ENCODE results near the gene CAMK1D. TPM values are rescaled to one million over a fixed set of nuclear protein-coding genes. Genes with fewer than 3 reads are reported as not detected.

Gene CAMK1D
- total RNA-seq, 6 experiments from 2014 or later: 5.3 to 10.8 (median 9.5) TPM

DNA sequence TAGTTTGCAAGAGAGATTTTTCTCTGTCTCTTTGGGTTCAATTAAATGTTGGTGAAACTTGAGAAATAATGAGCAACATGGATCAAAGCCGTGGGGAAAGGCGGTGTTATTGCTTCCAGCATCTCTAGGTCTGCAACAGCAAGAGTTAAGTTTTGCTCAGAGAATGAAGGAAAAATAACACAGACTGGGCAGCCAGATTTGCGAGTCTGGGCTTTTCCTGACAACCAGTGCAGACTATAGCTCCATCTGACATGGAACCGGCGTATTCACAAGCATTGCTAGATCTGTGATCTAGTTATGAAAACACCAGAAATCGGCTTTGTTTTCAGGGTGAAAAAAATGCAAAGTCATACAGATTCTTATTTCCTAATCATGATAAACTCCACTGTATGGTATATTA lies 110.4 kb downstream of the CAMK1D start:
- no peak for ATAC-seq
- Histone ChIP-seq H3K4me3 (no peak overlapping the region), H3K4me1 (peaks cover 0 to 35% (median 12%) of the 10 kb centered on the region in 4 donors), H3K36me3 (no peaks in the 10 kb centered on the region), H3K9me3 (no peaks in the 10 kb centered on the region), H3K27ac (no peak overlapping the region), H3K27me3 (no peaks in the 10 kb centered on the region)
- intact Hi-C loops (cut with DNase I): loop anchor here in 1 of 2 donors (10.0 kb wide), 1 partner anchor 205 kb away; no protein-coding TSS in a partner anchor
- 64% methylated on average over 6 of the region's 6 CpGs for WGBS (ENCODE audit: insufficient coverage, low coverage, low lambda C conversion rate, missing lambda C conversion rate)
- TF ChIP-seq POLR2A (IDR thresholded peaks at IDR 0.05): no peak
- TF ChIP-seq, protein P1, sequence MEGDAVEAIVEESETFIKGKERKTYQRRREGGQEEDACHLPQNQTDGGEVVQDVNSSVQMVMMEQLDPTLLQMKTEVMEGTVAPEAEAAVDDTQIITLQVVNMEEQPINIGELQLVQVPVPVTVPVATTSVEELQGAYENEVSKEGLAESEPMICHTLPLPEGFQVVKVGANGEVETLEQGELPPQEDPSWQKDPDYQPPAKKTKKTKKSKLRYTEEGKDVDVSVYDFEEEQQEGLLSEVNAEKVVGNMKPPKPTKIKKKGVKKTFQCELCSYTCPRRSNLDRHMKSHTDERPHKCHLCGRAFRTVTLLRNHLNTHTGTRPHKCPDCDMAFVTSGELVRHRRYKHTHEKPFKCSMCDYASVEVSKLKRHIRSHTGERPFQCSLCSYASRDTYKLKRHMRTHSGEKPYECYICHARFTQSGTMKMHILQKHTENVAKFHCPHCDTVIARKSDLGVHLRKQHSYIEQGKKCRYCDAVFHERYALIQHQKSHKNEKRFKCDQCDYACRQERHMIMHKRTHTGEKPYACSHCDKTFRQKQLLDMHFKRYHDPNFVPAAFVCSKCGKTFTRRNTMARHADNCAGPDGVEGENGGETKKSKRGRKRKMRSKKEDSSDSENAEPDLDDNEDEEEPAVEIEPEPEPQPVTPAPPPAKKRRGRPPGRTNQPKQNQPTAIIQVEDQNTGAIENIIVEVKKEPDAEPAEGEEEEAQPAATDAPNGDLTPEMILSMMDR (IDR thresholded peaks at IDR 0.05): no peak
- no peak for DNase-seq

- H3K27me3 ChIP-seq: no peaks in the 10 kb centered on the region
- 62% methylated on average over 4 of the region's 5 CpGs for WGBS (ENCODE audit: insufficient coverage, low coverage, low lambda C conversion rate, missing lambda C conversion rate)
- no peak overlapping the region for H3K27ac ChIP-seq
- H3K9me3 ChIP-seq: no peaks in the 10 kb centered on the region
- intact Hi-C loops (cut with DNase I): loop anchor here in 1 of 2 donors (10.0 kb wide), 1 partner anchor 209 kb away; no protein-coding TSS in a partner anchor
- DNase-seq (no peak), ATAC-seq (no peak)
- TF ChIP-seq, protein P1 (IDR thresholded peaks at IDR 0.05): no peak
- no peak for TF ChIP-seq POLR2A (IDR thresholded peaks at IDR 0.05)
- H3K36me3 ChIP-seq: no peaks in the 10 kb centered on the region
- peaks cover 0 to 10% (median 0%) of the 10 kb centered on the region in 4 donors for H3K4me1 ChIP-seq
- H3K4me3 ChIP-seq: no peak overlapping the region
Measured at GRCh38 chr10:12463459-12463838, 114.1 kb downstream of the CAMK1D start.

DNA sequence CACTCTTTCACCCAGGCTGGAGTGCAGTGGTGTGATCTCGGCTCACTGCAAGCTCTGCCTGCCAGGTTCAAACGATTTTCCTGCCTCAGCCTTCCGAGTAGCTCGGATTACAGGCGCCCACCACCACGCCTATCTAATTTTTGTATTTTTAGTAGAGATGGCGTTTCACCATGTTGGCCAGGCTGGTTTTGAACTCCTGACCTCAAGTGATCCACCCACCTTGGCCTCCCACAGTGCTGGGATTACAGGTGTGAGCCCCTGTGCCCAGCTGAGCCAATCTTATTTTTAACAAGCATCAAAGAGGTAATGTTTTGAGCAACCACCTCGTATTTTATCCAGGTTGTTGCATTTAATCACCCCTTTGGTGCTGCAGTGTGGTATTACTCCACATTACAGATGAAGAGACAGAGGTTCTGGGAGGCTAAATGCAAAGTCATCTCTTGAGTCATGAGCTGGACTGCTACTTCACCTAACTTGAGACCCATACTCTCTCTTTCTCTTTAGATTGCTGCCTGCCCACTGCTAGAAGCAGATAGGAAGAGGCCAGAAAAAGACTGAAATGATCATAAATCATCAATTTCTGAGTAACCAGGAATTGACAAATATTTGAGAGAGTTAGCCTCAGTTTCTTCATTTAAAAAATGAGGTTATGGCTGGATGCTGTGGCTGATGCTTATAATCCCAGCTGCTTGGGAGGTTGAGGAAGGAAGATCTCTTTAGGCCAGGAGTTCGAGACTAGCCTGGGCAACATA lies 116.2 kb downstream of the CAMK1D start:
- H3K4me1 ChIP-seq: peaks cover 0 to 14% (median 1%) of the 10 kb centered on the region in 4 donors
- 84% methylated on average over 8 of the region's 9 CpGs for WGBS (ENCODE audit: insufficient coverage, low coverage, low lambda C conversion rate, missing lambda C conversion rate)
- H3K36me3 ChIP-seq: no peaks in the 10 kb centered on the region
- H3K4me3 ChIP-seq: no peak overlapping the region
- no peaks in the 10 kb centered on the region for H3K27me3 ChIP-seq
- intact Hi-C loops (cut with DNase I): loop anchor here in 1 of 2 donors (10.0 kb wide), 1 partner anchor 211 kb away; no protein-coding TSS in a partner anchor
- no peak for TF ChIP-seq POLR2A (IDR thresholded peaks at IDR 0.05)
- TF ChIP-seq, protein P1 (IDR thresholded peaks at IDR 0.05): no peak
- ATAC-seq: no peak
- no peak overlapping the region for H3K27ac ChIP-seq
- H3K9me3 ChIP-seq: no peaks in the 10 kb centered on the region
- no peak for DNase-seq

- DNase-seq: no peak
- WGBS (ENCODE audit: insufficient coverage, low coverage, low lambda C conversion rate, missing lambda C conversion rate): 76% methylated on average over 15 of the region's 17 CpGs
- intact Hi-C loops (cut with DNase I): loop anchor here in 1 of 2 donors (10.0 kb wide), 1 partner anchor 212 kb away; no protein-coding TSS in a partner anchor
Measured at GRCh38 chr10:12466704-12467305, 117.5 kb downstream of the CAMK1D start.

More at GRCh38 chr10:12466704-12467305, 117.5 kb downstream of the CAMK1D start:
- Histone ChIP-seq H3K9me3 (no peaks in the 10 kb centered on the region), H3K4me3 (no peak overlapping the region), H3K36me3 (no peaks in the 10 kb centered on the region), H3K4me1 (peaks cover 0 to 24% (median 5%) of the 10 kb centered on the region in 4 donors), H3K27me3 (no peaks in the 10 kb centered on the region), H3K27ac (no peak overlapping the region)
- no peak for ATAC-seq
- TF ChIP-seq, protein P1 (IDR thresholded peaks at IDR 0.05): no peak
- TF ChIP-seq POLR2A (IDR thresholded peaks at IDR 0.05): no peak

All from right lobe of liver (tissue), 6 donors.